WTC11 (cell line): ENCODE data around the gene TMEM184A.

Experiments
- AFF4 ChIP-seq: sonication (generic); formaldehyde crosslinking; IDR thresholded peaks from 2 replicates; pipeline ENCODE4 v1.8.1; 2023; ENCODE audit warnings: mild to moderate bottlenecking, missing genetic modification reagents, borderline replicate concordance
- ATF1 ChIP-seq: sonication (generic); formaldehyde crosslinking; IDR thresholded peaks from 2 replicates; pipeline ENCODE4 v1.8.1; 2023; ENCODE audit warnings: mild to moderate bottlenecking, moderate library complexity, missing genetic modification reagents
- CTCF ChIP-seq: fragments of 200-600 bp; IDR thresholded peaks from 2 replicates; pipeline ENCODE4 v1.8.0; 2022; ENCODE audit warnings: antibody characterized with exemption
- E2F1 ChIP-seq: sonication (generic); formaldehyde crosslinking; IDR thresholded peaks from 2 replicates; pipeline ENCODE4 v1.8.0; 2022; ENCODE audit warnings: mild to moderate bottlenecking, missing genetic modification reagents
- TP53 ChIP-seq: sonication (generic); formaldehyde crosslinking; IDR thresholded peaks from 2 replicates; pipeline ENCODE4 v1.8.1; 2023; ENCODE audit warnings: mild to moderate bottlenecking, missing genetic modification reagents
- ZNF138 ChIP-seq: sonication (generic); formaldehyde crosslinking; conservative IDR thresholded peaks from 2 replicates; pipeline ENCODE4 v1.8.1; 2022; ENCODE audit warnings: mild to moderate bottlenecking, moderate library complexity, missing genetic modification reagents

- TF ChIP-seq CTCF (no peak), TP53 (CRISPR knock-in tag) (no peak), E2F1 (CRISPR knock-in tag) (no peak), AFF4 (CRISPR knock-in tag) (no peak), ATF1 (no peak), ZNF138 (CRISPR knock-in tag) (no peak)
Measured at GRCh38 chr7:1598961-1599639, 43.1 kb upstream of the TMEM184A start.
